Airway epithelial cell (primary cell): ENCODE data around the gene TMEM38A. TPM values are rescaled to one million over a fixed set of nuclear protein-coding genes. Genes with fewer than 3 reads are reported as not detected.

Experiments
- total RNA-seq: library from RNA; depleted of rRNA; stranded (reverse); fragments of >200 nt; gene quantifications from 2 replicates; pipeline ENCODE4 v1.2.3, GENCODE V29; 2015

The TMEM38A gene
- 0.88 and 4.2 TPM in 2 replicates for total RNA-seq

GRCh38 chr19:16660763-16661479 is at the start of gene TMEM38A:
TSS of gene TMEM38A (plus strand) at chr19:16661139. CDS start at chr19:16661218, 79 bp downstream.

GRCh38 chr19:16628183-16628983 is 32.6 kb upstream of the TMEM38A start, which contains the start of gene MED26:
TSS of gene MED26 (minus strand) at chr19:16628204. CDS start at chr19:16627943, 261 bp downstream.

GRCh38 chr19:16659832-16660708 is 869 bp upstream of the TMEM38A start, which contains the start of gene SMIM7:
TSS of gene SMIM7 (minus strand) at chr19:16660144. CDS start at chr19:16660110, 34 bp downstream.

Other genes with a start within 250 kb of the TMEM38A start
- gene EPS15L1, start 189.2 kb upstream of the TMEM38A start, total RNA-seq: 7.9 and 13.7 TPM in 2 replicates
- 0.78 and 2.0 TPM in 2 replicates for gene CALR3, start 165.0 kb upstream of the TMEM38A start, total RNA-seq
- gene C19orf44, start 164.7 kb upstream of the TMEM38A start, total RNA-seq: 0.42 and 1.7 TPM in 2 replicates
- 4.6 and 11.1 TPM in 2 replicates for gene CHERP, start 118.7 kb upstream of the TMEM38A start, total RNA-seq
- 31.7 and 35.1 TPM in 2 replicates for gene SLC35E1, start 88.7 kb upstream of the TMEM38A start, total RNA-seq
- gene MED26, start 32.9 kb upstream of the TMEM38A start, total RNA-seq: 8.5 and 11.6 TPM in 2 replicates
- gene SMIM7, start 995 bp upstream of the TMEM38A start, total RNA-seq: 99.0 and 106 TPM in 2 replicates
- 0.09 and 0.14 TPM in 2 replicates for gene NWD1, start 58.7 kb downstream of the TMEM38A start, total RNA-seq
- 17.9 and 22.9 TPM in 2 replicates for gene SIN3B, start 168.3 kb downstream of the TMEM38A start, total RNA-seq
- not detected in 2 replicates for gene F2RL3, start 227.9 kb downstream of the TMEM38A start, total RNA-seq